K562 (cell line): ENCODE results near the gene PDZK1IP1. TPM values are rescaled to one million over a fixed set of nuclear protein-coding genes. Genes with fewer than 3 reads are reported as not detected.

Experiments
- CLOCK ChIP-seq: fragments of 250-450 bp; sonication (Bioruptor Pico); IDR thresholded peaks from 2 replicates; pipeline ENCODE4 v1.4.0; 2020; ENCODE audit warnings: mild to moderate bottlenecking, moderate library complexity, borderline replicate concordance
- CTCFL ChIP-seq: IDR thresholded peaks from 2 replicates; pipeline ENCODE4 v1.6.1; 2011; ENCODE audit warnings: borderline replicate concordance, low read depth, mild to moderate bottlenecking, moderate library complexity, low read length; ENCODE audit not compliant: insufficient read depth, poor library complexity, severe bottlenecking
- CXXC5 ChIP-seq: fragments of 250-450 bp; sonication (Bioruptor Pico); IDR thresholded peaks from 2 replicates; pipeline ENCODE4 v1.8.0; 2022; ENCODE audit warnings: inconsistent platforms, mild to moderate bottlenecking, moderate library complexity
- ETV6 ChIP-seq, 3 experiments: fragments of 150-350 bp in 1 of 3; sonication (generic) in 1 of 3; formaldehyde crosslinking in 1 of 3; IDR thresholded peaks; 2 replicates each; pipeline versions ENCODE4 v1.6.1 to v1.8.0; 2014 to 2022; ENCODE audit warnings: borderline replicate concordance in 2 of 3, low read depth in 2 of 3, antibody characterized with exemption in 1 of 3, low read length in 1 of 3, mild to moderate bottlenecking in 1 of 3, missing genetic modification reagents in 1 of 3
- HNRNPK ChIP-seq: fragments of 200-400 bp; formaldehyde crosslinking; IDR thresholded peaks from one replicate; pipeline ENCODE4 v1.6.1; 2018; ENCODE audit warnings: mild to moderate bottlenecking, low read depth, low read length; ENCODE audit not compliant: poor library complexity, severe bottlenecking
- IFI16 ChIP-seq: fragments of 250-450 bp; sonication (Bioruptor Pico); IDR thresholded peaks from 2 replicates; pipeline ENCODE4 v2.1.2; 2022; ENCODE audit warnings: mild to moderate bottlenecking, inconsistent platforms
- MAZ ChIP-seq, 2 experiments: fragments of 450-650 bp in 1 of 2; sonication (generic) in 1 of 2; formaldehyde crosslinking; IDR thresholded peaks in 1 of 2; conservative IDR thresholded peaks in 1 of 2; 2 replicates each; pipeline versions ENCODE4 v1.4.0 to v1.5.0; 2020; ENCODE audit warnings: mild to moderate bottlenecking in 1 of 2, missing genetic modification reagents in 1 of 2
- MYNN ChIP-seq, 2 experiments: sonication (generic); formaldehyde crosslinking in 1 of 2; IDR thresholded peaks; 2 replicates each; pipeline versions ENCODE4 v1.5.0 to v1.6.1; 2016 to 2020; ENCODE audit warnings: antibody characterized with exemption in 1 of 2, missing genetic modification reagents in 1 of 2
- NCOA2 ChIP-seq, 2 experiments: fragments of 450-650 bp; IDR thresholded peaks; 2 replicates each; pipeline ENCODE4 v1.6.1; 2018; ENCODE audit warnings: mild to moderate bottlenecking in 2 of 2, moderate library complexity in 1 of 2; ENCODE audit not compliant: partially characterized antibody in 2 of 2
- NELFE ChIP-seq: IDR thresholded peaks from 2 replicates; pipeline ENCODE4 v1.6.1; 2011; ENCODE audit warnings: mild to moderate bottlenecking; ENCODE audit not compliant: insufficient read depth, insufficient read length
- NONO ChIP-seq, 2 experiments: fragments of 200-400 bp in 1 of 2; fragments of 450-650 bp in 1 of 2; formaldehyde crosslinking in 1 of 2; IDR thresholded peaks; 2 replicates each; pipeline ENCODE4 v1.6.1; 2017; ENCODE audit warnings: low read depth in 2 of 2, mild to moderate bottlenecking in 2 of 2, moderate library complexity in 2 of 2, low read length in 1 of 2
- PHB ChIP-seq: fragments of 250-450 bp; sonication (Bioruptor Pico); IDR thresholded peaks from 2 replicates; pipeline ENCODE4 v1.5.0; 2021
- SETDB1 ChIP-seq: IDR thresholded peaks from one replicate; pipeline ENCODE4 v1.6.1; 2012; ENCODE audit warnings: low read length, control low read depth, inconsistent platforms
- SIRT6 ChIP-seq: IDR thresholded peaks from one replicate; pipeline ENCODE4 v1.6.1; 2012; ENCODE audit warnings: low read depth, mild to moderate bottlenecking, control low read depth, inconsistent platforms, low read length, moderate library complexity
- SMC3 ChIP-seq: conservative IDR thresholded peaks from 2 replicates; pipeline ENCODE4 v1.6.1; 2011; ENCODE audit warnings: low read depth, low read length, improper control_type of control experiment; ENCODE audit not compliant: insufficient read depth
- SPI1 ChIP-seq: IDR thresholded peaks from 2 replicates; pipeline ENCODE4 v1.6.1; 2011; ENCODE audit warnings: low read depth, low read length, control low read depth, borderline replicate concordance
- ZC3H4 ChIP-seq: sonication (generic); formaldehyde crosslinking; IDR thresholded peaks from 2 replicates; pipeline ENCODE4 v1.9.0; 2021; ENCODE audit warnings: missing genetic modification reagents, borderline replicate concordance
- ZNF239 ChIP-seq: fragments of 250-450 bp; sonication (Bioruptor Pico); IDR thresholded peaks from 2 replicates; pipeline ENCODE4 v1.4.0; 2020; ENCODE audit warnings: mild to moderate bottlenecking
- ZNF354B ChIP-seq: fragments of 250-450 bp; sonication (Bioruptor Pico); IDR thresholded peaks from 2 replicates; pipeline ENCODE4 v1.4.0; 2020
- polyA plus RNA-seq, 8 experiments: library from polyadenylated mRNA; depleted of rRNA in 4 of 8; stranded (reverse) in 5 of 8; unstranded in 3 of 8; fragments of >200 nt; fragmentation: Nextera tagmentation in 2 of 8; fragmentation: Illumina TruSeq in 1 of 8; extraction: Ambion mirVana in 2 of 8; extraction: Trizol in 1 of 8; gene quantifications; 2 replicates each; pipeline versions ENCODE4 v1.2.1 to v1.2.3, GENCODE V29; 2011 to 2014; ENCODE audit warnings: inconsistent platforms in 1 of 8, missing spikeins in 1 of 8
- total RNA-seq, 7 experiments: library from RNA; depleted of rRNA in 6 of 7; stranded (reverse); fragments of >200 nt in 6 of 7; fragmentation: Illumina TruSeq in 2 of 7; extraction: Trizol in 2 of 7; gene quantifications; 2 replicates each; pipeline versions ENCODE4 v1.2.1 to v1.2.3, GENCODE V29; 2011 to 2021; ENCODE audit warnings: low replicate concordance in 1 of 7
- TF ChIP-seq, protein P1 (sequence below): fragments of 250-450 bp; sonication (Bioruptor Pico); IDR thresholded peaks from 2 replicates; pipeline ENCODE4 v1.5.0; 2021

PDZK1IP1 gene
- total and polyA plus RNA-seq, 9 of the 15 experiments (the other 6 are each of a cell fraction or from before 2014, with no cell fraction given) = 0.17 to 0.68 (median 0.53) TPM; not detected in 2

- TF ChIP-seq NONO (IDR thresholded peaks at IDR 0.05; ENCODE audit: low read depth in 2 of 2, low read length in 1 of 2) (no peak), HNRNPK (peak; percentile 64), MYNN (IDR thresholded peaks at IDR 0.05) (no peak), MYNN (CRISPR knock-in tag; IDR thresholded peaks at IDR 0.05) (no peak), ZNF239 (no peak), NCOA2 (IDR thresholded peaks at IDR 0.05; ENCODE audit: partially characterized antibody in 2 of 2) (no peak), CLOCK (no peak), CXXC5 (CRISPR knock-in tag) (peak; percentile 62), SIRT6 (no peak), NELFE (no peak), SMC3 (peak; percentile 93), ETV6 (IDR thresholded peaks at IDR 0.05; ENCODE audit: borderline replicate concordance in 1 of 2, low read depth in 2 of 2, low read length in 1 of 2) (no peak), ETV6 (CRISPR knock-in tag; IDR thresholded peaks at IDR 0.05; ENCODE audit: borderline replicate concordance) (no peak), MAZ (CRISPR knock-in tag; conservative IDR thresholded peaks at IDR 0.05 in 1 of 2, IDR thresholded peaks at IDR 0.05 in 1 of 2) (peak in 1 of 2 experiments; percentile 85; a peak in 2 of 4 replicates), CTCFL (no peak), ZC3H4 (no peak), IFI16 (CRISPR knock-in tag) (no peak), PHB (no peak), ZNF354B (CRISPR knock-in tag) (no peak), SPI1 (0 out of 2 replicates have a peak, but pooled peaks have one; percentile 44), SETDB1 (no peak)
- TF ChIP-seq, protein P1, sequence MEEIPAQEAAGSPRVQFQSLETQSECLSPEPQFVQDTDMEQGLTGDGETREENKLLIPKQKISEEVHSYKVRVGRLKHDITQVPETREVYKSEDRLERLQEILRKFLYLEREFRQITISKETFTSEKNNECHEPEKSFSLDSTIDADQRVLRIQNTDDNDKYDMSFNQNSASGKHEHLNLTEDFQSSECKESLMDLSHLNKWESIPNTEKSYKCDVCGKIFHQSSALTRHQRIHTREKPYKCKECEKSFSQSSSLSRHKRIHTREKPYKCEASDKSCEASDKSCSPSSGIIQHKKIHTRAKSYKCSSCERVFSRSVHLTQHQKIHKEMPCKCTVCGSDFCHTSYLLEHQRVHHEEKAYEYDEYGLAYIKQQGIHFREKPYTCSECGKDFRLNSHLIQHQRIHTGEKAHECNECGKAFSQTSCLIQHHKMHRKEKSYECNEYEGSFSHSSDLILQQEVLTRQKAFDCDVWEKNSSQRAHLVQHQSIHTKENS (CRISPR knock-in tag) = no peak
Observed at GRCh38 chr1:47179017-47179987, 10.5 kb downstream of the PDZK1IP1 start (continued).
